Mucosa of rectum (tissue), 2 donors: ENCODE data around the gene SLC7A6OS.

Experiments used
- H3K27ac ChIP-seq, 2 donors: one replicate each; pipeline ENCODE4 v1.7.0; 2013; ENCODE audit warnings: inconsistent platforms in 2 of 2, low read depth in 2 of 2, low read length in 2 of 2
- H3K27me3 ChIP-seq, 2 donors: one replicate each; pipeline ENCODE4 v1.7.0; 2013; ENCODE audit warnings: low read length in 2 of 2; ENCODE audit not compliant: control insufficient read depth in 2 of 2, insufficient read depth in 2 of 2
- H3K36me3 ChIP-seq, 2 donors: one replicate each; pipeline ENCODE4 v1.7.0; 2013; ENCODE audit warnings: low read length in 2 of 2; ENCODE audit not compliant: control insufficient read depth in 2 of 2, insufficient read depth in 2 of 2
- H3K4me1 ChIP-seq, 2 donors: one replicate each; pipeline ENCODE4 v1.7.0; 2013; ENCODE audit warnings: low read length in 2 of 2, mild to moderate bottlenecking in 1 of 2; ENCODE audit not compliant: control insufficient read depth in 2 of 2, insufficient read depth in 2 of 2
- H3K4me3 ChIP-seq, 2 donors: one replicate each; pipeline ENCODE4 v1.7.0; 2013; ENCODE audit warnings: low read length in 2 of 2
- H3K9ac ChIP-seq, 2 donors: one replicate each; pipeline ENCODE4 v1.7.0; 2013; ENCODE audit warnings: low read length in 2 of 2, low read depth in 1 of 2, mild to moderate bottlenecking in 1 of 2
- H3K9me3 ChIP-seq, 2 donors: one replicate each; pipeline ENCODE4 v1.7.0; 2013; ENCODE audit warnings: low read length in 2 of 2; ENCODE audit not compliant: control insufficient read depth in 2 of 2
- donor health status: healthy.
- donor health status: Normal muscosa, but diverticular disease.

SLC7A6OS gene

GRCh38 chr16:68353366-68353765 is 42.6 kb upstream of the SLC7A6OS start:
- Histone ChIP-seq H3K9me3 (no peaks in the 10 kb centered on the region), H3K36me3 (peaks cover 41 to 79% of the 10 kb centered on the region in 2 donors), H3K27ac (no peak overlapping the region), H3K9ac (no peak overlapping the region), H3K4me3 (no peak overlapping the region), H3K4me1 (peaks cover 18 to 22% of the 10 kb centered on the region in 2 donors), H3K27me3 (no peaks in the 10 kb centered on the region)

GRCh38 chr16:68351991-68352431 is 41.3 kb upstream of the SLC7A6OS start:
- H3K36me3 ChIP-seq, result peaks cover 37 to 76% of the 10 kb centered on the region in 2 donors

GRCh38 chr16:68351463-68351862 is 40.7 kb upstream of the SLC7A6OS start:
- H3K27ac ChIP-seq, result peak overlapping the region; percentile 67 to 88
- peaks cover 13 to 18% of the 10 kb centered on the region in 2 donors for H3K4me1 ChIP-seq
- H3K27me3 ChIP-seq, result no peaks in the 10 kb centered on the region
- H3K36me3 ChIP-seq, result peaks cover 34 to 77% of the 10 kb centered on the region in 2 donors
- H3K4me3 ChIP-seq, result peak overlapping the region in 1 of 2 donors; percentile 37
- no peaks in the 10 kb centered on the region for H3K9me3 ChIP-seq
- H3K9ac ChIP-seq, result peak overlapping the region; percentile 17 to 61

More at GRCh38 chr16:68351991-68352431, 41.3 kb upstream of the SLC7A6OS start:
- H3K27me3 ChIP-seq, result no peaks in the 10 kb centered on the region
- H3K9me3 ChIP-seq, result no peaks in the 10 kb centered on the region
- peak overlapping the region; percentile 80 to 88 for H3K27ac ChIP-seq
- H3K9ac ChIP-seq, result peak overlapping the region; percentile 72 to 82
- H3K4me1 ChIP-seq, result peaks cover 17 to 18% of the 10 kb centered on the region in 2 donors
- peak overlapping the region; percentile 67 to 68 for H3K4me3 ChIP-seq

GRCh38 chr16:68350813-68351350 is 40.1 kb upstream of the SLC7A6OS start:
- H3K4me1 ChIP-seq, result peaks cover 9 to 16% of the 10 kb centered on the region in 2 donors
- no peaks in the 10 kb centered on the region for H3K27me3 ChIP-seq
- no peak overlapping the region for H3K4me3 ChIP-seq
- H3K27ac ChIP-seq, result no peak overlapping the region
- no peaks in the 10 kb centered on the region for H3K9me3 ChIP-seq
- no peak overlapping the region for H3K9ac ChIP-seq
- H3K36me3 ChIP-seq, result peaks cover 33 to 80% of the 10 kb centered on the region in 2 donors

GRCh38 chr16:68349838-68350410 is 39.2 kb upstream of the SLC7A6OS start:
- Histone ChIP-seq H3K9me3 (no peaks in the 10 kb centered on the region), H3K27ac (no peak overlapping the region), H3K27me3 (no peaks in the 10 kb centered on the region), H3K36me3 (peaks cover 31 to 85% of the 10 kb centered on the region in 2 donors), H3K4me3 (no peak overlapping the region), H3K9ac (no peak overlapping the region), H3K4me1 (peaks cover 8 to 13% of the 10 kb centered on the region in 2 donors)

- Histone ChIP-seq H3K9me3 (no peaks in the 10 kb centered on the region), H3K9ac (no peak overlapping the region), H3K4me3 (no peak overlapping the region), H3K36me3 (peaks cover 22 to 79% of the 10 kb centered on the region in 2 donors), H3K4me1 (peaks cover 8 to 13% of the 10 kb centered on the region in 2 donors), H3K27me3 (no peaks in the 10 kb centered on the region), H3K27ac (no peak overlapping the region)
Observed at GRCh38 chr16:68348639-68349445, 38.1 kb upstream of the SLC7A6OS start.

- no peaks in the 10 kb centered on the region for H3K27me3 ChIP-seq
- H3K36me3 ChIP-seq, result peaks cover 20 to 76% of the 10 kb centered on the region in 2 donors
- no peak overlapping the region for H3K4me3 ChIP-seq
- H3K27ac ChIP-seq, result no peak overlapping the region
- H3K9me3 ChIP-seq, result no peaks in the 10 kb centered on the region
- no peak overlapping the region for H3K9ac ChIP-seq
- peaks cover 8 to 12% of the 10 kb centered on the region in 2 donors for H3K4me1 ChIP-seq
Observed at GRCh38 chr16:68347605-68348004, 36.9 kb upstream of the SLC7A6OS start.

GRCh38 chr16:68346892-68347480 is 36.2 kb upstream of the SLC7A6OS start:
- peaks cover 5 to 6% of the 10 kb centered on the region in 2 donors for H3K4me1 ChIP-seq
- no peak overlapping the region for H3K9ac ChIP-seq
- H3K27me3 ChIP-seq, result no peaks in the 10 kb centered on the region
- peaks cover 21 to 77% of the 10 kb centered on the region in 2 donors for H3K36me3 ChIP-seq
- no peaks in the 10 kb centered on the region for H3K9me3 ChIP-seq
- H3K27ac ChIP-seq, result no peak overlapping the region
- no peak overlapping the region for H3K4me3 ChIP-seq

- H3K9me3 ChIP-seq, result no peaks in the 10 kb centered on the region
- H3K27me3 ChIP-seq, result no peaks in the 10 kb centered on the region
- H3K4me1 ChIP-seq, result no peaks in the 10 kb centered on the region
- H3K4me3 ChIP-seq, result no peak overlapping the region
- H3K27ac ChIP-seq, result no peak overlapping the region
- H3K36me3 ChIP-seq, result peaks cover 20 to 72% of the 10 kb centered on the region in 2 donors
- no peak overlapping the region for H3K9ac ChIP-seq
Observed at GRCh38 chr16:68345958-68346635, 35.4 kb upstream of the SLC7A6OS start.
